Ovary (tissue), 3 donors: ENCODE data around the gene CCDC187.

Source experiments
- EP300 ChIP-seq: sonication (generic); formaldehyde crosslinking; IDR thresholded peaks from one replicate; pipeline ENCODE4 v1.6.1; 2017; ENCODE audit warnings: antibody characterized with exemption
- POLR2A ChIP-seq: fragments of 450-650 bp; IDR thresholded peaks from one replicate; pipeline ENCODE4 v1.6.1; 2017; ENCODE audit warnings: antibody characterized with exemption, mild to moderate bottlenecking, moderate library complexity
- TF ChIP-seq, protein P1 (sequence below), 3 donors: fragments of 450-650 bp in 2 of 3; fragments of 200-600 bp in 1 of 3; IDR thresholded peaks; one replicate each; pipeline versions ENCODE4 v1.5.1 to v1.8.0; 2016 to 2022; ENCODE audit warnings: antibody characterized with exemption in 3 of 3, mild to moderate bottlenecking in 1 of 3
- donor health status: DM: no; HTN: no; CAD: no.

DNA sequence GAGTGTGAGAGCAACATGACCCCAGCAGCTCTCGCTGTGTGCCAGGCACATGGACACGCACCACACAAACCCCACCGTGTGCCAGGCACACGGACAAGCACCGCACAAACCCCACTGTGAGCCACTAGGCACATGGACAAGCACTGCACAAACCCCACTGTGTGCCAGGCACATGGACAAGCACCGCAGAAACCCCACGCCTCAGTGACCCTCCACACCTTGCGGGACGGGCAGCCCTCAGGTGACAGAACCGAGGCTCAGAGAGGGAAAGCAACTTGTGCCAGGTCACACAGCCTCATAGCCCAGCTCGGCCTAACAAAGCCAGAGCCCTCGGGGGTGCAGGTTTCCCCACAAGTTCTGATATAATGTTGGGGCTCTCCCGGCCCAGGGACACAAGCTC, 21.5 kb upstream of the CCDC187 start:
- TF ChIP-seq, protein P1, sequence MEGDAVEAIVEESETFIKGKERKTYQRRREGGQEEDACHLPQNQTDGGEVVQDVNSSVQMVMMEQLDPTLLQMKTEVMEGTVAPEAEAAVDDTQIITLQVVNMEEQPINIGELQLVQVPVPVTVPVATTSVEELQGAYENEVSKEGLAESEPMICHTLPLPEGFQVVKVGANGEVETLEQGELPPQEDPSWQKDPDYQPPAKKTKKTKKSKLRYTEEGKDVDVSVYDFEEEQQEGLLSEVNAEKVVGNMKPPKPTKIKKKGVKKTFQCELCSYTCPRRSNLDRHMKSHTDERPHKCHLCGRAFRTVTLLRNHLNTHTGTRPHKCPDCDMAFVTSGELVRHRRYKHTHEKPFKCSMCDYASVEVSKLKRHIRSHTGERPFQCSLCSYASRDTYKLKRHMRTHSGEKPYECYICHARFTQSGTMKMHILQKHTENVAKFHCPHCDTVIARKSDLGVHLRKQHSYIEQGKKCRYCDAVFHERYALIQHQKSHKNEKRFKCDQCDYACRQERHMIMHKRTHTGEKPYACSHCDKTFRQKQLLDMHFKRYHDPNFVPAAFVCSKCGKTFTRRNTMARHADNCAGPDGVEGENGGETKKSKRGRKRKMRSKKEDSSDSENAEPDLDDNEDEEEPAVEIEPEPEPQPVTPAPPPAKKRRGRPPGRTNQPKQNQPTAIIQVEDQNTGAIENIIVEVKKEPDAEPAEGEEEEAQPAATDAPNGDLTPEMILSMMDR (IDR thresholded peaks at IDR 0.05), result no peak
- no peak for TF ChIP-seq EP300
- no peak for TF ChIP-seq POLR2A
